PC-9 (cell line): ENCODE results near the gene PLCE1. TPM values are rescaled to one million over a fixed set of nuclear protein-coding genes. Genes with fewer than 3 reads are reported as not detected.

Experiments
- BruUV-seq: library from RNA; stranded (reverse); fragments of 400-500 nt; replicated peaks from 2 replicates; lab custom pipeline; 2021; lab: Mats Ljungman, UMichigan
- CTCF ChIA-PET: fragments of 300-600 bp; sonication (Branson Sonifier 250); formaldehyde crosslinking; loops from one replicate; lab custom pipeline; 2022; ENCODE audit warnings: antibody characterized with exemption; lab: Charles Lee
- POLR2A ChIA-PET: fragments of 300-600 bp; sonication (Branson Sonifier 250); formaldehyde crosslinking; loops from one replicate; lab custom pipeline; 2022; ENCODE audit warnings: antibody characterized with exemption; ENCODE audit not compliant: unreplicated experiment; lab: Charles Lee
- DNase-seq, 2 experiments: peaks; one replicate each; pipeline versions ENCODE4 v3.0.0 to v3.0.0-alpha.2; 2015 to 2022; ENCODE audit warnings: mixed read lengths in 1 of 2
- H2AFZ ChIP-seq: fragments of 200-600 bp; sonication (generic); 2 replicates; pipeline ENCODE4 v1.8.1; 2017; ENCODE audit warnings: antibody characterized with exemption
- H3F3A ChIP-seq: fragments of 200-600 bp; sonication (generic); 2 replicates; pipeline ENCODE4 v1.8.1; 2017; ENCODE audit warnings: antibody characterized with exemption, mild to moderate bottlenecking, low read depth; ENCODE audit not compliant: insufficient read depth
- H3K27ac ChIP-seq: fragments of 200-600 bp; sonication (generic); 2 replicates; pipeline ENCODE4 v1.6.1; 2016; ENCODE audit warnings: mixed run types
- H3K27me3 ChIP-seq: fragments of 200-600 bp; sonication (generic); 2 replicates; pipeline ENCODE4 v1.6.1; 2016; ENCODE audit warnings: low read depth, mixed run types; ENCODE audit not compliant: insufficient read depth
- H3K36me3 ChIP-seq: fragments of 200-600 bp; sonication (generic); 2 replicates; pipeline ENCODE4 v1.6.1; 2016; ENCODE audit warnings: low read depth, mixed run types
- H3K4me1 ChIP-seq: fragments of 200-600 bp; sonication (generic); replicated peaks from 2 replicates; pipeline ENCODE4 v1.6.1; 2016; ENCODE audit warnings: mixed run types; ENCODE audit not compliant: insufficient read depth
- H3K4me2 ChIP-seq: fragments of 200-600 bp; sonication (generic); 2 replicates; pipeline ENCODE4 v1.6.1; 2017; ENCODE audit warnings: mixed run types
- H3K4me3 ChIP-seq: fragments of 200-600 bp; sonication (generic); 2 replicates; pipeline ENCODE4 v1.6.1; 2016; ENCODE audit warnings: mixed run types
- H3K79me2 ChIP-seq: fragments of 200-600 bp; sonication (generic); 2 replicates; pipeline ENCODE4 v1.6.1; 2017; ENCODE audit warnings: low read depth, mixed run types
- H3K9me2 ChIP-seq: fragments of 200-600 bp; sonication (generic); 2 replicates; pipeline ENCODE4 v1.8.1; 2017; ENCODE audit warnings: mild to moderate bottlenecking; ENCODE audit not compliant: insufficient read depth
- H3K9me3 ChIP-seq: fragments of 200-600 bp; sonication (generic); 2 replicates; pipeline ENCODE4 v1.8.1; 2016; ENCODE audit warnings: low read depth; ENCODE audit not compliant: insufficient read depth
- H4K20me1 ChIP-seq: fragments of 200-600 bp; sonication (generic); 2 replicates; pipeline ENCODE4 v1.8.1; 2017; ENCODE audit not compliant: insufficient read depth
- CTCF ChIP-seq: fragments of 200-600 bp; sonication (generic); conservative IDR thresholded peaks from 2 replicates; pipeline ENCODE4 v1.6.1; 2017; ENCODE audit warnings: mixed run types, antibody characterized with exemption, mild to moderate bottlenecking, moderate library complexity
- EZH2 ChIP-seq: fragments of 200-600 bp; sonication (generic); IDR thresholded peaks from 2 replicates; pipeline ENCODE4 v1.8.0; 2017; ENCODE audit warnings: antibody characterized with exemption, low read depth
- intact Hi-C: fragments of 100-400 bp; cut with micrococcal nuclease; formaldehyde crosslinking; loops from one replicate; pipeline ENCODE4 v1.10.0; 2022; ENCODE audit not compliant: unreplicated experiment
- total RNA-seq: library from RNA; stranded (reverse); gene quantifications from 2 replicates; pipeline ENCODE4 v1.2.3, GENCODE V29; 2021

PLCE1 gene
- total RNA-seq, 1 experiment from 2014 or later: 15.2 TPM

- ChIA-PET CTCF (no interaction called here), POLR2A (no interaction called here)
- H4K20me1 ChIP-seq: no peaks in the 10 kb centered on the region
- H3K4me3 ChIP-seq: no peak overlapping the region
- H3K4me2 ChIP-seq: 0 out of 2 replicates have a peak overlapping the region, but pooled peaks have one; percentile 63
- TF ChIP-seq EZH2: no peak
- TF ChIP-seq CTCF: no peak
- peaks cover 75% of the 10 kb centered on the region for H3K4me1 ChIP-seq
- H3K27me3 ChIP-seq: no peaks in the 10 kb centered on the region
- H3K27ac ChIP-seq: no peak overlapping the region
- DNase-seq: no peak
- peaks cover 9% of the 10 kb centered on the region for H3K79me2 ChIP-seq
- no peaks in the 10 kb centered on the region; the same call in 1 of the 2 replicates for H3K36me3 ChIP-seq
- H2AFZ ChIP-seq: no peak overlapping the region
- H3F3A ChIP-seq: peaks cover 34% of the 10 kb centered on the region
- intact Hi-C loops: no loop called here
- H3K9me3 ChIP-seq: no peaks in the 10 kb centered on the region
- H3K9me2 ChIP-seq: no peaks in the 10 kb centered on the region
- BruUV-seq: no TSS peak
Observed at GRCh38 chr10:94008526-94008925, 14.8 kb downstream of the PLCE1 start.

- no peak overlapping the region for H2AFZ ChIP-seq
- H3K4me1 ChIP-seq: peaks cover 75% of the 10 kb centered on the region
- no peak overlapping the region for H3K4me3 ChIP-seq
- TF ChIP-seq CTCF (no peak), EZH2 (no peak)
- H4K20me1 ChIP-seq: no peaks in the 10 kb centered on the region
- no TSS peak for BruUV-seq
- no peaks in the 10 kb centered on the region for H3K27me3 ChIP-seq
- H3K27ac ChIP-seq: no peak overlapping the region
- H3K9me2 ChIP-seq: no peaks in the 10 kb centered on the region
- intact Hi-C loops: no loop called here
- H3K36me3 ChIP-seq: no peaks in the 10 kb centered on the region; the same call in 1 of the 2 replicates
- H3K4me2 ChIP-seq: no peak overlapping the region
- H3K9me3 ChIP-seq: no peaks in the 10 kb centered on the region
- POLR2A ChIA-PET: no interaction called here
- CTCF ChIA-PET: no interaction called here
- DNase-seq: no peak
- H3F3A ChIP-seq: peaks cover 30% of the 10 kb centered on the region
- peaks cover 14% of the 10 kb centered on the region for H3K79me2 ChIP-seq
Observed at GRCh38 chr10:94010116-94010515, 16.4 kb downstream of the PLCE1 start.

- Histone ChIP-seq H3K27me3 (no peaks in the 10 kb centered on the region), H3K4me1 (peaks cover 68% of the 10 kb centered on the region), H2AFZ (no peak overlapping the region), H3K9me3 (no peaks in the 10 kb centered on the region), H3K9me2 (no peaks in the 10 kb centered on the region), H3K79me2 (peaks cover 14% of the 10 kb centered on the region), H3K36me3 (no peaks in the 10 kb centered on the region; the same call in 1 of the 2 replicates), H3F3A (peaks cover 23% of the 10 kb centered on the region), H3K4me2 (peak overlapping the region; percentile 13; the same call in 1 of the 2 replicates), H3K27ac (peak overlapping the region; percentile 23; the same call in 1 of the 2 replicates), H4K20me1 (no peaks in the 10 kb centered on the region), H3K4me3 (no peak overlapping the region)
- BruUV-seq: no TSS peak
- CTCF ChIA-PET: no interaction called here
- no peak for TF ChIP-seq EZH2
- TF ChIP-seq CTCF: no peak
- intact Hi-C loops: no loop called here
- DNase-seq: peak in 1 of 2 experiments; percentile 38
- POLR2A ChIA-PET: no interaction called here
Observed at GRCh38 chr10:94010886-94011285, 17.2 kb downstream of the PLCE1 start.
